Measurements from ENCODE around the gene CRIP2. TPM values are rescaled to one million over a fixed set of nuclear protein-coding genes. Genes with fewer than 3 reads are reported as not detected.

The CRIP2 gene
- total and polyA plus RNA-seq, 2 donors (not counting 3 experiments of a cell fraction or from before 2014, with no cell fraction given) = 322 to 954 TPM

DNA sequence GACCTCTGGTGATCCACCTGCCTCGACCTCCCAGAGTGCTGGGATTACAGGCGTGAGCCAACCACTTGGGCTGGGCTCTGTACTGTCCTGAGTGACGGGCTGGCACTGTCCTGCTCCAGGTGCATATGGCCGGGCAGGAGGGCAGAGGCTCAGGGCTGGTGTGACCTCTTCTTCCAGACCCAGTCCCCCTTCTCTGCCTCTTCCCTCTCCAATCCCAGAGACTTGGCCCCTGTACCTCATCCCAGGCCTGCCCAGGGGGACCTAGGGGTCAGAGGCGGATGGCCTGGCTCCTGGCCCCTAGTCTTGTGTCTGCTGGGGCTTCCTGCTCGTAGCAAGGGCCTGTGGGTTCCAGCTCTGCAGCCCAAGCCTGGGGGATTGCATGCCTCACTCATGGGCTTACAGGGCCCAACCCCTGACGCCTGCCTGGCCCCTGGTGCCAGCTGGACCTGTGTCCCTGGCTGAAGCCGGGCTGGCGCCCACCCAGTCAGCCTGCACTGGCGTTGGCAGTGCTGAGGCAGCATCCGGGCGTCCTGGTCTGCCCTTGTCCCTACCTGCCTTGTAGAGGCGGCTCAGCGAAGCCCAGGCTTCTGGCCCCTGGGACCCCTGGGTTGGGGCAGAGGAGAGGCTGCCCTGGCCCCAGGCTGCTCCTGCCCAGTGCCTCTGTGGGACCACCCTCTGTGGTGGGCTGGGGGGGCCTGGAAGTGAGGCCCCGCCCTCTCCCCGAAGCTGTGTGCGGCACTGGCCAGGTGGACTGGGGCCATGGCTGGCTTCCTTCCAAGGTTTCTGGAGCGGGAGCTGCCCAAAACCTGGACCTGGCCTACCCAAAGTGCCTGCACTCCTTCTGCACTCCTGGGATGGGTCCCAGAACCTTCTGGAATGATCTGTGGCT lies 20.7 kb downstream of the CRIP2 start:
- dilution Hi-C loops (cut with MboI; ENCODE audit: extremely low pct_ligation_motif_present, low sequenced_read_pairs) (no loop called here), intact Hi-C loops (cut with micrococcal nuclease) (no loop called here)

DNA sequence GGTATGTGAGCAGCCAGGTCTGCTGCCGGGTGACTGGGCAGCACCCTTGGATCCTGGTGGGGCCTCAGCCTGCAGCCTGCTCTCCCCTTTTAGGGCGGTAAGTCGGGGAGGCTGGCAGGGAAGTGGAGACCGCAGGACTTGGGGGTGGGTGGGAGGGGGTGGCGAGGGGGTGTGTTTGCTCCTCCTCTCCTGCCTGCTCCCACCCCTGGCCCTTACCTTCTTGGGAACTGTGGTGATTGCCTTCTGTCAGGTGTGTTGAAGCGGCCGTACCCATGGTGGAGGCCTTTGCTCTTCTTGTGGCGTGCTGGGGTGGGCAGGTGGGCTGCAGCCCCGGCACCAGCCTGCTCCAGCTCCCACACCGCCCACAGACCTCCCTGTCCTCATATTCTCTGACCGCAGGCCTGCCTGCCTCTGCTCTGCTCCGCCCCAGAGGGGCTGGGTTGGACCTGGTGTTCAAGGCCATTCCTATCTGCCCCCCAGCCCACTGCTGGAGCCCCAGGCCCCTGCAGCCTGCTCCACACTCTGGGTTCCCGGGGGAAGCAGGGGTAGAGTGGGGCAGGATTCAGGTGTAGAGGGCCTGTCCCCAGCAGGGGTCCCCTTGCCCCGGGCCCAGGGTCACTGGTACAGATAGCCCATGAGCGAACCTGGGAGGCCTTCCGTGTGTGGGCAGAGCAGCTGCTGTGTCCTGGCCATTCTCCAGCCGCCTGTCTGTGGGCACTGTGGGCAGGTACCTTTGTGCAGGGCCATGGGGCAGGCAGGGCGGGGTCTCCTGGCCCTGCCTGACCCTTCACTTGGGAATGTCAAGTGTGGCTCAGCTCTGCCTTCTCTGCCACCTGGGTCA lies 21.6 kb downstream of the CRIP2 start:
- H3K9me3 ChIP-seq (replicated peaks; ENCODE audit: control insufficient read depth, insufficient read depth, low read length) = no peaks in the 10 kb centered on the region
- H3K27ac ChIP-seq (ENCODE audit: insufficient read depth, low read depth, low read length) = no peak overlapping the region
- POLR2A ChIA-PET = no interaction called here
- H3K79me2 ChIP-seq (ENCODE audit: control insufficient read depth, insufficient read depth, low read length) = peaks cover 3% of the 10 kb centered on the region
- H3K4me1 ChIP-seq (ENCODE audit: control insufficient read depth, extremely low read depth, insufficient read depth, low read length) = no peaks in the 10 kb centered on the region
- FAIRE-seq (no peak), DNase-seq (ENCODE audit: low read depth, low spot score) (no peak)
- no peaks in the 10 kb centered on the region for H3K36me3 ChIP-seq (ENCODE audit: control insufficient read depth in 2 of 2, extremely low read depth in 1 of 2, insufficient read depth in 2 of 2, low read length in 2 of 2)
- BruUV-seq (replicated peaks) = no TSS peak
- no peaks in the 10 kb centered on the region for H4K20me1 ChIP-seq (replicated peaks; ENCODE audit: control insufficient read depth, extremely low read depth, insufficient read depth, low read length)
- H3K9me1 ChIP-seq (replicated peaks; ENCODE audit: control insufficient read depth, extremely low read depth, insufficient read depth, low read length) = no peaks in the 10 kb centered on the region
- TF ChIP-seq, protein P1, sequence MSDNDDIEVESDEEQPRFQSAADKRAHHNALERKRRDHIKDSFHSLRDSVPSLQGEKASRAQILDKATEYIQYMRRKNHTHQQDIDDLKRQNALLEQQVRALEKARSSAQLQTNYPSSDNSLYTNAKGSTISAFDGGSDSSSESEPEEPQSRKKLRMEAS (IDR thresholded peaks at IDR 0.05; ENCODE audit: insufficient read depth, insufficient read length) = no peak
- no peak for TF ChIP-seq FOS (IDR thresholded peaks at IDR 0.05; ENCODE audit: borderline replicate concordance, insufficient read depth, low read length)
- TF ChIP-seq EZH2 (IDR thresholded peaks at IDR 0.05; ENCODE audit: borderline replicate concordance, low read depth, low read length, severe bottlenecking) = no peak
- no peak for TF ChIP-seq MYC (IDR thresholded peaks at IDR 0.05; ENCODE audit: low read depth, low read length)
- TF ChIP-seq POLR2AphosphoS5 (IDR thresholded peaks at IDR 0.05; ENCODE audit: insufficient read depth, low read depth, low read length) = no peak
- TF ChIP-seq, protein P2, sequence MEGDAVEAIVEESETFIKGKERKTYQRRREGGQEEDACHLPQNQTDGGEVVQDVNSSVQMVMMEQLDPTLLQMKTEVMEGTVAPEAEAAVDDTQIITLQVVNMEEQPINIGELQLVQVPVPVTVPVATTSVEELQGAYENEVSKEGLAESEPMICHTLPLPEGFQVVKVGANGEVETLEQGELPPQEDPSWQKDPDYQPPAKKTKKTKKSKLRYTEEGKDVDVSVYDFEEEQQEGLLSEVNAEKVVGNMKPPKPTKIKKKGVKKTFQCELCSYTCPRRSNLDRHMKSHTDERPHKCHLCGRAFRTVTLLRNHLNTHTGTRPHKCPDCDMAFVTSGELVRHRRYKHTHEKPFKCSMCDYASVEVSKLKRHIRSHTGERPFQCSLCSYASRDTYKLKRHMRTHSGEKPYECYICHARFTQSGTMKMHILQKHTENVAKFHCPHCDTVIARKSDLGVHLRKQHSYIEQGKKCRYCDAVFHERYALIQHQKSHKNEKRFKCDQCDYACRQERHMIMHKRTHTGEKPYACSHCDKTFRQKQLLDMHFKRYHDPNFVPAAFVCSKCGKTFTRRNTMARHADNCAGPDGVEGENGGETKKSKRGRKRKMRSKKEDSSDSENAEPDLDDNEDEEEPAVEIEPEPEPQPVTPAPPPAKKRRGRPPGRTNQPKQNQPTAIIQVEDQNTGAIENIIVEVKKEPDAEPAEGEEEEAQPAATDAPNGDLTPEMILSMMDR (IDR thresholded peaks at IDR 0.05; ENCODE audit: extremely low read depth in 1 of 2, insufficient read depth in 1 of 2, low read depth in 1 of 2, low read length in 2 of 2) = no peak
- TF ChIP-seq JUN (IDR thresholded peaks at IDR 0.05; ENCODE audit: borderline replicate concordance, insufficient read depth, insufficient read length, low read depth) = no peak
- no peak for TF ChIP-seq GATA2 (IDR thresholded peaks at IDR 0.05; ENCODE audit: insufficient read depth, insufficient read length, low read depth, low read length)
- no peak for TF ChIP-seq POLR2A (IDR thresholded peaks at IDR 0.05; ENCODE audit: low read depth, low read length)
- dilution Hi-C loops (cut with MboI; ENCODE audit: extremely low pct_ligation_motif_present, low sequenced_read_pairs) (no loop called here), intact Hi-C loops (cut with micrococcal nuclease) (no loop called here)
- H3K27me3 ChIP-seq (ENCODE audit: control insufficient read depth in 2 of 2, insufficient read depth in 2 of 2, low read length in 2 of 2) = no peaks in the 10 kb centered on the region
- no peak overlapping the region for H3K4me2 ChIP-seq (ENCODE audit: insufficient read depth, low read length)
- CTCF ChIA-PET = no interaction called here
- no peak overlapping the region for H3K4me3 ChIP-seq (replicated peaks in 1 of 3; ENCODE audit: insufficient read depth in 1 of 3, low read depth in 1 of 3, low read length in 3 of 3)
- H3K9ac ChIP-seq (replicated peaks; ENCODE audit: extremely low read depth, insufficient read depth, low read length) = no peak overlapping the region
- H2AFZ ChIP-seq (ENCODE audit: low read depth, low read length) = no peak overlapping the region

More for the DNA sequence above, 20.7 kb downstream of the CRIP2 start:
- Histone ChIP-seq H3K4me1 (ENCODE audit: control insufficient read depth, extremely low read depth, insufficient read depth, low read length) (no peaks in the 10 kb centered on the region), H3K9me3 (replicated peaks; ENCODE audit: control insufficient read depth, insufficient read depth, low read length) (no peaks in the 10 kb centered on the region), H3K27ac (ENCODE audit: insufficient read depth, low read depth, low read length) (no peak overlapping the region), H3K4me2 (ENCODE audit: insufficient read depth, low read length) (no peak overlapping the region), H2AFZ (ENCODE audit: low read depth, low read length) (no peak overlapping the region), H3K79me2 (ENCODE audit: control insufficient read depth, insufficient read depth, low read length) (peaks cover 3% of the 10 kb centered on the region), H3K36me3 (ENCODE audit: control insufficient read depth in 2 of 2, extremely low read depth in 1 of 2, insufficient read depth in 2 of 2, low read length in 2 of 2) (no peaks in the 10 kb centered on the region), H3K9me1 (replicated peaks; ENCODE audit: control insufficient read depth, extremely low read depth, insufficient read depth, low read length) (no peaks in the 10 kb centered on the region), H4K20me1 (replicated peaks; ENCODE audit: control insufficient read depth, extremely low read depth, insufficient read depth, low read length) (no peaks in the 10 kb centered on the region), H3K27me3 (ENCODE audit: control insufficient read depth in 2 of 2, insufficient read depth in 2 of 2, low read length in 2 of 2) (no peaks in the 10 kb centered on the region), H3K4me3 (replicated peaks in 1 of 3; ENCODE audit: insufficient read depth in 1 of 3, low read depth in 1 of 3, low read length in 3 of 3) (no peak overlapping the region), H3K9ac (replicated peaks; ENCODE audit: extremely low read depth, insufficient read depth, low read length) (no peak overlapping the region)
- DNase-seq (ENCODE audit: low read depth, low spot score) = no peak
- no peak for FAIRE-seq
- TF ChIP-seq POLR2A (IDR thresholded peaks at IDR 0.05; ENCODE audit: low read depth, low read length) = no peak
- TF ChIP-seq, protein P1 (IDR thresholded peaks at IDR 0.05; ENCODE audit: insufficient read depth, insufficient read length) = no peak
- TF ChIP-seq FOS (IDR thresholded peaks at IDR 0.05; ENCODE audit: borderline replicate concordance, insufficient read depth, low read length) = no peak
- TF ChIP-seq JUN (IDR thresholded peaks at IDR 0.05; ENCODE audit: borderline replicate concordance, insufficient read depth, insufficient read length, low read depth) = no peak
- no peak for TF ChIP-seq GATA2 (IDR thresholded peaks at IDR 0.05; ENCODE audit: insufficient read depth, insufficient read length, low read depth, low read length)
- TF ChIP-seq MYC (IDR thresholded peaks at IDR 0.05; ENCODE audit: low read depth, low read length) = no peak
- TF ChIP-seq EZH2 (IDR thresholded peaks at IDR 0.05; ENCODE audit: borderline replicate concordance, low read depth, low read length, severe bottlenecking) = no peak
- ChIA-PET CTCF (no interaction called here), POLR2A (no interaction called here)
- no TSS peak for BruUV-seq (replicated peaks)

Measured in endothelial cell of umbilical vein (primary cell).